Measurements from ENCODE around the gene ATP9A. TPM values are rescaled to one million over a fixed set of nuclear protein-coding genes. Genes with fewer than 3 reads are reported as not detected.
"Not testable (repeated sequence)": the region's sequence is repeated elsewhere in the genome, so short reads cannot be mapped to it uniquely, and the experiment has no call there.

Gene ATP9A
- total RNA-seq, 1 donor from 2014 or later = 88.1 TPM

DNA sequence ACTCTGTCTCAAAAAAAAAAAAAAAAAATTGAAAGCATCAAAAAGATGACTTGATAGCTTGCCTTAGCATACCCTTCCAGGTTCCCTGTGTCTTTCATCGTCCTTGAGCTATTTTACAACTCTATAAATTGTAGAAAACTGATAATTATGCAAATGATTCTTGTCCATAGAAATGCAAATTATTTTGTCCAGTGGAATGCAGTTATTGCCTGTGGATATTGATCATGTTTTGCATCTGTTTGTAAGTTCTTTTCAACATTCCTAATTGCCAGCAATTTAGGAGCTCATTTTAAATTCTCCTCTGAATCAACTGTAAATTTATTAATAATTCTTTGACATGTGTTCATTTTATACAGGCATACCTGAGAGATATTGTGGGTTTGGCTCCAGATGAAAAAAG is 7.1 kb upstream of the ATP9A start:
- Mint-ChIP-seq H3K27me3 (no peaks in the 10 kb centered on the region), H3K36me3 (ENCODE audit: insufficient read depth) (peaks cover 23% of the 10 kb centered on the region), H3K9me3 (ENCODE audit: low read depth) (peaks cover 3% of the 10 kb centered on the region), H3K4me3 (ENCODE audit: low read depth) (no peak overlapping the region), H3K4me1 (ENCODE audit: low read depth) (peaks cover 1% of the 10 kb centered on the region), H3K27ac (no peak overlapping the region)
- no peak for DNase-seq (ENCODE audit: low spot score, unreplicated experiment)
- TF ChIP-seq, protein P1, sequence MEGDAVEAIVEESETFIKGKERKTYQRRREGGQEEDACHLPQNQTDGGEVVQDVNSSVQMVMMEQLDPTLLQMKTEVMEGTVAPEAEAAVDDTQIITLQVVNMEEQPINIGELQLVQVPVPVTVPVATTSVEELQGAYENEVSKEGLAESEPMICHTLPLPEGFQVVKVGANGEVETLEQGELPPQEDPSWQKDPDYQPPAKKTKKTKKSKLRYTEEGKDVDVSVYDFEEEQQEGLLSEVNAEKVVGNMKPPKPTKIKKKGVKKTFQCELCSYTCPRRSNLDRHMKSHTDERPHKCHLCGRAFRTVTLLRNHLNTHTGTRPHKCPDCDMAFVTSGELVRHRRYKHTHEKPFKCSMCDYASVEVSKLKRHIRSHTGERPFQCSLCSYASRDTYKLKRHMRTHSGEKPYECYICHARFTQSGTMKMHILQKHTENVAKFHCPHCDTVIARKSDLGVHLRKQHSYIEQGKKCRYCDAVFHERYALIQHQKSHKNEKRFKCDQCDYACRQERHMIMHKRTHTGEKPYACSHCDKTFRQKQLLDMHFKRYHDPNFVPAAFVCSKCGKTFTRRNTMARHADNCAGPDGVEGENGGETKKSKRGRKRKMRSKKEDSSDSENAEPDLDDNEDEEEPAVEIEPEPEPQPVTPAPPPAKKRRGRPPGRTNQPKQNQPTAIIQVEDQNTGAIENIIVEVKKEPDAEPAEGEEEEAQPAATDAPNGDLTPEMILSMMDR (IDR thresholded peaks at IDR 0.05; ENCODE audit: unreplicated experiment) = no peak

DNA sequence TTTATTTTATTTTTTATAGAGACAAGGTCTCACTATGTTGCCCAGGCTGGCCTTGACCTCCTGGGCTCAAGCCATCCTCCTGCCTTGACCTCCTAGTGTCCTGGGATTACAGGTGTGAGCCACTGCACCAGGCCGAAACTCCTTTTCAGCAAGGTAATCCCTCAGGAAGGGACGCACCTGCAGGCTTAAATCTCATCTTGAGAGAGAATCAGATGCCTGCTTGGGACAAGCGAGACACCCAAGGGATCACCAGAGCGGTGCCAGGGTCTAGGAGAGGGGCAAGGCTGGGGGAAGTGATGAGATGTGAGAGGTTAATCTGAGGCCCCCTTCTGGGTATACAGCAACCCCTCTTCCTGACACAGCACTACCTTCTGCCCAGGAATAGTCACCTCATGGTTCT is 4.0 kb upstream of the ATP9A start:
- H3K27me3 Mint-ChIP-seq = no peaks in the 10 kb centered on the region
- no peak overlapping the region for H3K27ac Mint-ChIP-seq
- TF ChIP-seq, protein P1 (IDR thresholded peaks at IDR 0.05; ENCODE audit: unreplicated experiment) = no peak
- no peaks in the 10 kb centered on the region for H3K9me3 Mint-ChIP-seq (ENCODE audit: low read depth)
- DNase-seq (ENCODE audit: low spot score, unreplicated experiment) = no peak
- H3K4me1 Mint-ChIP-seq (ENCODE audit: low read depth) = peaks cover 8% of the 10 kb centered on the region
- no peak overlapping the region for H3K4me3 Mint-ChIP-seq (ENCODE audit: low read depth)
- H3K36me3 Mint-ChIP-seq (ENCODE audit: insufficient read depth) = no peaks in the 10 kb centered on the region

DNA sequence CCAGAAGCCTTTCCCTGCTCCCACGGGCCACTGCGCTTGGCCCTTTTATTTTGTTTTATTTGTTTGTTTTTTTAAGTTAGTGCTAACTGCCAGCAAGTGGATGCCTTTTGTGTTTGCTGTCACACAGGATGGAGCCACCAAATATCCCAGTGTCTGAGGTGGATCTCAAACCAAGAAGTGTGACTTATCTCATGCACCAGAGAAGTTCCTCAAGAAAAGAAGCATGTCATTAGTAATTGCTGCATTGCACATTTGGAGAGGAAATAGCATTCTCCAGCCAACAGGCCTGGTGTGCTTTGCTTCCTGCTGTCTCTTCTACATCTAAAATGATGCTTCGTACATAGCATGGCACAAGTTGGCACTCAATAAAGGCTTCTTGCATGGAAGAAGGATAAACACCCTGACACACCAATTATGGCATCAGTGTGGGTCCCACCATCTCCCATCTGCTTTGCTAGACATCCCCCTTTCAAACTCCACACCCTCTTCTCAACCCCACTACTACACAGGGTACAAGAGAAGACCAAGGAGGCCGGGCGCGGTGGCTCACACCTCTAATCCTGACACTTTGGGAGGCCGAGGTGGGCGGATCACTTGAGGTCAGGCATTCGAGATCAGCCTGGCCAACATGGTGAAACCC is 1.9 kb upstream of the ATP9A start:
- no peaks in the 10 kb centered on the region for H3K36me3 Mint-ChIP-seq (ENCODE audit: insufficient read depth)
- H3K4me1 Mint-ChIP-seq (ENCODE audit: low read depth) = peaks cover 7% of the 10 kb centered on the region
- peak overlapping the region; percentile 95 for H3K4me3 Mint-ChIP-seq (ENCODE audit: low read depth)
- TF ChIP-seq, protein P1 (IDR thresholded peaks at IDR 0.05; ENCODE audit: unreplicated experiment) = no peak
- DNase-seq (ENCODE audit: low spot score, unreplicated experiment) = no peak
- H3K9me3 Mint-ChIP-seq (ENCODE audit: low read depth) = no peaks in the 10 kb centered on the region
- no peaks in the 10 kb centered on the region for H3K27me3 Mint-ChIP-seq
- H3K27ac Mint-ChIP-seq = peak overlapping the region; percentile 19

DNA sequence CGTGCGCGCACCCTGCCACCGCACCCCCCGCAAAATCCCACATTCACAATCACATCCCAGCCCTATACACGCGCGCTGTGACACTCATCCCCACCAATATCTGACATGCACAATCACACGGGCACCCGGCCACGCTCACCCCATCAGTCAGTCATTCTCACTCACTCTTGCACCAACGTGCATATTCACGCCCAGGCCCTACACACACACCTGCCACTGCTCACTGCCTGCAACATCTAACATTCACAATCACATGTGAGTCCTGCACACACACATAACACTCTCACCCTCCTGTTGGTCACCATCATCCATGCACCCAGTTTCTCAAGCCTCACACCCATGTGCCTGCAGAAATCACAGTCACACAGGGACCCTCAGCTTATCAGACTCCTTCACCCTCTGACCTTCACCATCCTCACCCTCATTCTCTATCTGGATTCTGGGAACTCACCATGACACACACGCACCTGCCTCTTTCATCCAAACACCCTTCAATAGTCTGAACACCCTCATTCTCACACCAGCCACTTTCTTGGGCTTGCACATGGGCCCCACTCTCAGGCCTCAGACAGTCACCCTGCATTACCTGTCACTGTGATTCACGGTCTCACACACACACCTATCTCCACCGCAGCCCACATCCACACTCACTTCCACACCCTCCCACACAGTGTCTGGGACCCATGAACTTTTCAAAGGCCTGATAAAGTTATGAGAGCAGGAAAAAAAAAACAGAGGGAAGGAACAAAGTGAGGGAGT is 748 bp upstream of the ATP9A start:
- peak overlapping the region; percentile 95 for H3K27ac Mint-ChIP-seq
- no peak for DNase-seq (ENCODE audit: low spot score, unreplicated experiment)
- H3K9me3 Mint-ChIP-seq (ENCODE audit: low read depth) = no peaks in the 10 kb centered on the region
- no peaks in the 10 kb centered on the region for H3K27me3 Mint-ChIP-seq
- H3K4me3 Mint-ChIP-seq (ENCODE audit: low read depth) = peak overlapping the region; percentile 95
- TF ChIP-seq, protein P1 (IDR thresholded peaks at IDR 0.05; ENCODE audit: unreplicated experiment) = no peak
- peaks cover 1% of the 10 kb centered on the region for H3K36me3 Mint-ChIP-seq (ENCODE audit: insufficient read depth)
- H3K4me1 Mint-ChIP-seq (ENCODE audit: low read depth) = peaks cover 7% of the 10 kb centered on the region

DNA sequence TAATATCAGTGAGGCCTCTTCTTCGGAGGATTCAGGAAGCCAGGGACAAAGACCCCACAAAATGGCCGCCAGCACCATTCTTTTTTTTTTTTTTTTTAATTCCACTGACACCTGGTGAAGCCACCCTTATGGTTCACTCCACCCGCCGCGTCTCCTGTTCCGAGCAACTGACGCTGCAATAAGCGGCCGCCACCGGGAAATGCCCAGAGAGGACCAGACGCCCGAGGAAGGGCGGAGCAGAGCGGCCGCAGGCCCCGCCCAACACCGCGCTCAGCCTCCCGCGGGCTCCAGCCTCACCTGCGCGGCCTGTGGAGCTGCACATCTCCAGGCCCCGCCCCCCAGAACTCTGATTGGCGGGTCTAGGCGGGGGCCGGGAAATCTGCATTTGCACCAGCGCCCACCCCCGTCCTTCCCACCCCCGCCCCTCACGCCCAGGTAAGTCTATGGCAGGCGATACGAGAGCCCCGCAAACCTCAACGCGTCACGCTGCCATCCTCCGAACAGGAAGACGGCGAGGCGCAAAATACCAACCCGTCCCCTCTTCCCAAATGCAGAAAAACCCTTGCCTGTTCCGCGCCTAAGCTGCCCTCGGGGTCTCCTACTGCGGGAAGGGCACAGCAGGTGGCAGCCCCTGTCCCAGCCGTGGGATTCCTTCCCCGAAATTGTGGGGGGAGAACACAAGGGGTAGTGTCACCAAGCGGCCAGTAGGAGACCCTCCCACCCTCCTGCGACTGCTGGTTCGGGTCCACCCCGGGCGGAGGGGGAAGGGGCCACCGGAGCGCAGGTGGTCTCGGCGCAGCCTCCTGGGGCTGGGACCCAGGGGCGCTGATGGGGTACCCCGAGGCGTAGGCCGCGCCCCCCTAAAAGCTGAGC is 960 bp downstream of the ATP9A start:
- TF ChIP-seq, protein P1 (IDR thresholded peaks at IDR 0.05; ENCODE audit: unreplicated experiment) = peak; percentile 62
- no peaks in the 10 kb centered on the region for H3K9me3 Mint-ChIP-seq (ENCODE audit: low read depth)
- H3K4me1 Mint-ChIP-seq (ENCODE audit: low read depth) = peaks cover 7% of the 10 kb centered on the region
- DNase-seq (ENCODE audit: low spot score, unreplicated experiment) = peak; percentile 87
- peak overlapping the region; percentile 98 for H3K27ac Mint-ChIP-seq
- peaks cover 3% of the 10 kb centered on the region for H3K36me3 Mint-ChIP-seq (ENCODE audit: insufficient read depth)
- H3K4me3 Mint-ChIP-seq (ENCODE audit: low read depth) = peak overlapping the region; percentile 89
- H3K27me3 Mint-ChIP-seq = no peaks in the 10 kb centered on the region

DNA sequence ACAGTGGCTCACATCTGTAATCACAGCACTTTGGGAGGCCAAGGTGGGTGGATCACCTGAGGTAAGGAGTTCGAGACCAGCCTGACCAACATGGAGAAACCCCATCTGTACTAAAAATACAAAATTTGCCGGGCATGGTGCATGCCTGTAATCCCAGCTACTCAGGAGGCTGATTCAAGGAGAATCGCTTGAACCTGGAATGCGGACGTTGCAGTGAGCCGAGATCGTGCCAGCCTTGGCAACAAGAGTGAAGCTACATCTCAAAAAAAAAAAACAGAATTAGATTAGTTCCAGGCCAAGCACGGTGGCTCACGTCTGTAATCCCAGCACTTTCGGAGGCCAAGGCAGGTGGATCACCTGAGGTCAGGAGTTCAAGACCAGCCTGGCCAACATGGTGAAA is 2.8 kb downstream of the ATP9A start:
- H3K4me3 Mint-ChIP-seq (ENCODE audit: low read depth); H3K27me3 Mint-ChIP-seq; DNase-seq (ENCODE audit: low spot score, unreplicated experiment); H3K9me3 Mint-ChIP-seq (ENCODE audit: low read depth): not testable (repeated sequence)
- peaks cover 13% of the 10 kb centered on the region for H3K36me3 Mint-ChIP-seq (ENCODE audit: insufficient read depth)
- H3K4me1 Mint-ChIP-seq (ENCODE audit: low read depth) = peaks cover 13% of the 10 kb centered on the region
- peak overlapping the region; percentile 84 for H3K27ac Mint-ChIP-seq

All from progenitor cell of endocrine pancreas (in vitro differentiated cells).